GM15510 (cell line): ENCODE data around the gene TMCC2.

ENCODE experiments used
- POLR2A ChIP-seq: IDR thresholded peaks from 3 replicates; pipeline ENCODE4 v1.6.1; 2011; ENCODE audit warnings: borderline replicate concordance; ENCODE audit not compliant: insufficient read length; ENCODE audit errors: extremely low read depth

Gene TMCC2

GRCh38 chr1:205293350-205294074 lies 65.8 kb downstream of the TMCC2 start:
- no peak for TF ChIP-seq POLR2A

DNA sequence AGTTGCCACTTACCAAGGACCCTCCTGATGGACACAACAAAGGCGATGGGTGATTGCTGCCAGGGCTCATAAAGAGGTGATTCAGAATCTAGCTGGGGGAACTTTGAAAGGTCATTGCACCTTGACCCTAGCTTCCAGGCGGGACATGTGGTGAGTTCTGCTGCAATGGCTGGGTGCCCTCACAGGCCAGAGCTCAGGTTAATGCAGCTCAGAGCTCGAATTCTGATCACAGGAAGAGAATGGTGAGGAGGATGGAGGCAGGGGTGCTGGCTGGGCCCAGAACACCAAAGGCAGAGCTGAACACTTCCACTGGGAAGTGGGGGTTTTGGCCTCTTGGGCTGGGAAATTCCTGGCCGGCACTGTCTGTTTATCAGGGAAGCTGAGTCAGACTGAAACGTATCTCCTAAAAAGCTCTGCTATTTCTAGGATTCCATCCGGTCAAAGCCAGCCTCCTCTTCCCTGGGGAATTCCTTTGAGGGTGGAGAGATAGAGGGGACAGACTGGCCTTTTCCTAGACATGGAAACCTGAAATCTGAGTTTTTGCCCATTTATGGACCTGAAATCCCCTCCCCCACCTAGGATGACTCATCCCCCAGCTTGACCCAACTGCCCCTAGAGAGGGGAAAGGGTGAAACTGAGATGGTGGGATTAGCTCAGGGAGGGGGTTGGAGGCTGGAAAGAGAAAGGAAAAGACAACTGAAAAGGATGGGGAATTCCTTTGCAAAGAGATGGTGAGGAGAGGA lies 66.6 kb downstream of the TMCC2 start:
- TF ChIP-seq POLR2A: no peak

- TF ChIP-seq POLR2A: no peak
Observed at GRCh38 chr1:205294934-205295333, 67.2 kb downstream of the TMCC2 start.

DNA sequence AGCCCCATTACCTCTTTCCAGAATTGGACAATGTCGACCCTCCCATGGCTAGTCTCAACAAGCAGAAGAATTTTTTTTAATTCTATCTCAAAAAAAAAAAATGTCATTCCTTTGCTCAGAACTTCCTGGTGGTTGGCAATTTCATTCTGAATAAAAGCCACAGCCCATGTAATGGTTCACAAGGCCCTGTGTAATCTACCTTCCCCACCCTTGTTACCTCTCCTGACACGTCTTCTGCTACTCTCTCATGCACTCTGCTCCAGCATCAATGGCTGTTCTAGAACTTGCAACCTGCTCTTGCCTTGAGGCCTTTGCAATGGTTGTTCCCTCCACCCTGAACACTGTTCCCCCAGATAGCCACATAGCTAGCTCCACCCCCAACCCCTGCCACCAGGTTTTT lies 68.4 kb downstream of the TMCC2 start:
- no peak for TF ChIP-seq POLR2A

DNA sequence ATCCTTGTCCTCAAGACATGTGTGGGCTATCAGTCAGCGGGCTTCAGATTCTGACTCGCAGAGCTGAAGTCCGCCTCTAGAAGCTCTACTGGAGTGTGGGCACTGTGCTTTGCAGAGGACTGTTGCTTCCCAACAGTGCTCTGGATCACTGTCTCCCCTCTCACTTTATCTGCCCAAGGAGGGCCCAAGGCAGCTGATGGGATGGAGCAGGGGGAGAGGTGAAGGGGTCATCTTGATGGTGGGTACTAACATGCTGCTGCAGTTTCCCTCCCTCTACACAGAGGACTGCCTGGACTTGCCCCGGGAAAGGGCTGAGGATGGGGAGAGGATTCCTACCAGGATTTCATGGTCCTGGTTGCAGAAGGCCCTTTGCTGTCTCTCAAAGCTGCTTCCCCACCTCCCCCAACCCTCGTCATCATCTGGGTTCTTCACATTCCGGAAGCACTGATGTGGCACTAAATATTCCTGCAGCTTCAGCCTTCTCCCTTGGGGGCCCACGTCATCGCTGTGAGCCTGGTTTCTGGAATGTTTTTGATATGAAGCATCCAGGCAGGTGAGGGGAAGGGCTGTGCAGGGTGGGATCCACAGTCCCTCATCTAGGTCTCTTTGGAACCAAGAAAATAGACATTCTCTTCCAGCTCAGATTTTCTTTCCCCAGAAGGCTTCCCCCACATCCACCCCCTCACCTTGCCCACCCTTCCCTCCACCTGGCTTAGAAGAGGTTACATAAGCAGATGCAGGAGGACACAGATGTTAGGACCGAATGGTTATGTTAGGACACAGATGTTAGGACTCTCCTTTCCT lies 70.6 kb downstream of the TMCC2 start:
- TF ChIP-seq POLR2A: no peak

DNA sequence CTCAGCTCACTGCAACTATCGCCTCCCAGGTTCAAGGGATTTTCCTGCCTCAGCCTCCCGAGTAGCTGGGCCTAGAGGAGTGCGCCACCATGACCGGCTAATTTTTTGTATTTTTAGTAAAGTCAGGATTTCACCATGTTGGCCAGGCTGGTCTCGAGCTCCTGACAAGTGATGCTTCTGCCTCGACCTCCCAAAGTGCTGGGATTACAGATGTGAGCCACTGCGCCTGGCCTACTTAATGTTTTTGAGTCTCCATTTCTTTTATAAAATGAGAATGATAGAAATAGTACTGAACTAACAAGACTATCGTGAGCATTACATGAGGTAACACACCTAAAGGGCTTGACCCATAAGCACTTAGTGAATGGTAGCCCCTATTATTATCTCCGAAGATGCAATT lies 72.4 kb downstream of the TMCC2 start:
- no peak for TF ChIP-seq POLR2A

DNA sequence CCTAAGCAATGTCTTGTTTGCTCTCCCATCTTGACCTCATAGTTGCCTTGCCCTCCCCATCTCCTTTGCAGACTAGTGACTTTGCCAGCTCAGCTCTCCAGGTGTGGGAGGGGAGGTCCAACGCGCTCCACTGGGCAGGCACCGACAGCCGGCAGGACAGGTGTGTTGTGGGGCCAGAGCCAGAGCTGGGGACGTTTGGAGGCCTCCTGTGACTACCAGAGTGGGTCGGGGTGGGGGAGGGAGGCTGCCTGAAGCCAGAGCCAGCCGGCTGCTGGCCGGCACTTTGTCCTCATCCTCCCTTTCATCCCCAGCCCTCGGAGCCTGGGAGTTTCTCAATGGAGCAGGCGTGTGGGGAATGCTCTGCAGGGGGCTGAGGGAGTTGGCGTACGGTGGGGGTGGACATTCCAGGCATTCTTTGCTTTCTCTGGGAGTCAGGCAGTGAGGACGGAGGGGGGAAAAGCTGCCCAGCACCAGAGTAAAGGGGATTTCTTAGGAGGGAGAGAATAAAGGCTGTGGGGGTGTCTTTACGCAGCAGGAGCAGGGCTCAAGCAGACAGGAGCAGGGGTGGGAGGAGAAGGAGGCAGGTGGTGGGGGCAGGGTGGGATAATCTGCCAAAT lies 73.6 kb downstream of the TMCC2 start:
- no peak for TF ChIP-seq POLR2A

DNA sequence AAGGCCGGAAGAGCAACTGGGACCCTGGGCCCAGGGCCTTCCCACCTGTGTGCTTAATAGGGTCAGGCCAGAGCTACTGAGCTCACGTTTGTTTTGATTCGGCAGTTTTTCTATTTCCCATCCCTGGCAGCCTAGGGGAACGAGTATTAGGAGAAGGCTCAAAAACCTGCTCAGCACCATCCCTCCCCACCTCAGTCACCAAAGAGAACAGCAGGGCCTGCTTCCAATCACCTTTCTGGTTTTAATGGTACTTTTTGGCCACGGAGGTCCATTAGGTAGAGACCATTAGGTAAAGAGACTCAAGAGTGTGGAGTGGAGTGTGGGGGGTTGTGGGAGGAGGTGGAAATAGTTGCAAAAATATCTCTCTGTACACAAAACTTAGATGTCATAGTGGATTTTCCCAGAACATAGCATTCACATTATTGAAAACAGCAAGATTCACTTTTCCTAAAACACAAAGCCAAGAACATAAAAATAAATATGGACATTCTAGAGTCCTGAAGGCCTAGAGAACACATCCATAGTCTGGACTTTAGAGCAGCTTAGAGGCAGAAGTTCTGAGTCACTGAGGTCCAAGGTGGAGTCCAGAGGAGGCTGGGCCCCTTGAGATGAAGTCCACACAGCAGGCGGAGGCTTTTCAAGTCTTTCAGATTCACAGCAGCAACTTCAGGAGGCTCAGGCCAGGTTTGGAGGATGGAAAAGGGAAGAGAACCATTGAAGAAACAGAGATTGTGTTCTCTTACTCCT lies 74.3 kb downstream of the TMCC2 start:
- no peak for TF ChIP-seq POLR2A

DNA sequence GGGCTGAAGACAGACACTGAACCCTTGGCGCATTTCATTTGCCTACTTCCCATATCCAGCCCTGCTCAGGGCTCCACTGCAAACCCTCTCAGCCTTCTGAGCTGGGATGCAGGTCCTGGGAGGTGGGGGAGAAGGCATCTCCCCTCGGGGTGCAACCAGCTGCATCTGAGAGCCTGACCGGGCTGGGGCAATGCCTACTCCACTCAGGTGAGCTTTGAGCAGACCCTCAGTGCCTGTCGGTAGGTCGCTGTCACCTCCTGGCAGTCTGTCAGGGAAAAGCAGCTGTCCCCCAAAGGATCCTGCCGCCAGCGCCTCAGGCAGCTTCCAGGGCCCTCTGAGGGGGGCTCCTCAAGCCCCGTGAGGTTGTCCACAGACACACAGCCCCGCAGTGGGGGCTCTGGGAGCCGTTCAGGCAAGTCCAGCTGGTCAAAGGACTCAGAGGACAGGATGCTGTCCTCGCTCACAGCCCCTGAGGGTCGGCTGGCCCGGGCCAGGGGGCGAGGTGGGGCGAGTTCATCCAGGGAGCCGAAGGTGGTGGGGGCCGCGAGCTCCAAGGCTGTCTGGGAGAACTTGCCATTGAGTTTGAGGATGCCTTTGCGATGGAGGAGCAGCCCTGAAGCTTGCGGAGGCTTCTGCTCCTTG lies 75.6 kb downstream of the TMCC2 start:
- no peak for TF ChIP-seq POLR2A

GRCh38 chr1:205304046-205304694 lies 76.4 kb downstream of the TMCC2 start:
- no peak for TF ChIP-seq POLR2A

GRCh38 chr1:205304695-205305070 lies 76.9 kb downstream of the TMCC2 start:
- TF ChIP-seq POLR2A: no peak

DNA sequence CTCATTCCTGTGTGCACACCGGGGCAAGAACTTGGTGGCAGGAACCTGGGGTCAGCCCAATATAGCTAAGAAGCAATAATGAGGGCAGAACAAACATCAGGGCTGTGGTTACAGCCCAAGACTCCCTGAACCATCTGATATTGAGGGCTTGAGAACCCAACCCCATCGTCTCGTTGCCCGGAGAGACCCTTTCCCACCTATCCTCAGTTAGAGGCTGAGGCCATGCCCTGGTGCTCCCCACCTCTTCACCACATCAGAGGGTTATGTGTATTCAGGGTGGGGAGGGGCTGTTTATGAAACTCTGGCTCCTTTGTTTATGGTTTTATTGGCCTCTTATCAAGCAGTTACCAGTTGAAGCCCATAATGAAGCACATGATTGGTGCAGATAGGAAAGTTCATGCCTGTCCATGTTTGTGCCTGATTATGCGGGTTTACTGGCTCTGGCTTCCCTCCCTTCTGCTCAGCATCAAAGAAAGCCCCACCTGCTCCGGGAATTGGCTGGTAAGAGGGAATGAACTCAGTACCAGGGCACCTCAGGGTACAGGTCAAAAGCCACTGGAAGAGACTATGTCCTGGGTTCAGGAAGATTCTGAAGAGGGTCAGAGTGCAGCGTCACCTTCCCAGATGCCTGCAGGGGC lies 79.3 kb downstream of the TMCC2 start:
- TF ChIP-seq POLR2A: no peak

- TF ChIP-seq POLR2A: no peak
Observed at GRCh38 chr1:205309741-205310140, 82.0 kb downstream of the TMCC2 start.
